H9 (cell line): Measurements from ENCODE around the gene TOP3B. TPM values are rescaled to one million over a fixed set of nuclear protein-coding genes. Genes with fewer than 3 reads are reported as not detected.

Experiments
- DNase-seq: peaks from one replicate; pipeline ENCODE4 v3.0.0-alpha.2; 2017
- H2AFZ ChIP-seq: one replicate; pipeline ENCODE4 v1.6.1; 2013; ENCODE audit warnings: mild to moderate bottlenecking, low read length, control low read depth, moderate library complexity
- H2AK5ac ChIP-seq: 2 replicates; pipeline ENCODE4 v1.6.1; 2013; ENCODE audit warnings: low read length, control low read depth, mixed read lengths; ENCODE audit not compliant: insufficient read length
- H2BK120ac ChIP-seq: one replicate; pipeline ENCODE4 v1.6.1; 2013; ENCODE audit warnings: low read depth, mild to moderate bottlenecking, low read length, control low read depth, inconsistent platforms; ENCODE audit not compliant: poor library complexity, severe bottlenecking
- H2BK12ac ChIP-seq: 2 replicates; pipeline ENCODE4 v1.6.1; 2013; ENCODE audit warnings: low read length, control low read depth, mixed read lengths, low read depth; ENCODE audit not compliant: insufficient read length
- H2BK15ac ChIP-seq: 2 replicates; pipeline ENCODE4 v1.6.1; 2013; ENCODE audit warnings: low read depth, low read length, control low read depth
- H2BK20ac ChIP-seq: one replicate; pipeline ENCODE4 v1.6.1; 2013; ENCODE audit warnings: low read depth, mild to moderate bottlenecking, low read length, control low read depth, inconsistent platforms; ENCODE audit not compliant: poor library complexity, severe bottlenecking
- H2BK5ac ChIP-seq: 2 replicates; pipeline ENCODE4 v1.6.1; 2013; ENCODE audit warnings: low read length, control low read depth, mixed read lengths; ENCODE audit not compliant: insufficient read length
- H3K14ac ChIP-seq: 2 replicates; pipeline ENCODE4 v1.6.1; 2013; ENCODE audit warnings: low read length, control low read depth; ENCODE audit not compliant: insufficient read depth
- H3K18ac ChIP-seq: 2 replicates; pipeline ENCODE4 v1.6.1; 2013; ENCODE audit warnings: low read depth, mild to moderate bottlenecking, mixed read lengths, low read length, control low read depth; ENCODE audit not compliant: insufficient read length
- H3K23ac ChIP-seq: 2 replicates; pipeline ENCODE4 v1.6.1; 2013; ENCODE audit warnings: low read length, control low read depth, mixed read lengths, low read depth; ENCODE audit not compliant: insufficient read length
- H3K23me2 ChIP-seq: 2 replicates; pipeline ENCODE4 v1.6.1; 2013; ENCODE audit warnings: low read depth, mild to moderate bottlenecking, mixed read lengths, low read length, control low read depth; ENCODE audit not compliant: insufficient read length, poor library complexity, severe bottlenecking
- H3K27ac ChIP-seq: 2 replicates; pipeline ENCODE4 v1.5.1; 2013; ENCODE audit warnings: low read length, control low read depth, mixed read lengths, low read depth; ENCODE audit not compliant: insufficient read length
- H3K27me3 ChIP-seq: 2 replicates; pipeline ENCODE4 v1.6.1; 2013; ENCODE audit warnings: low read length, control low read depth, inconsistent platforms; ENCODE audit not compliant: insufficient read depth
- H3K4ac ChIP-seq: 2 replicates; pipeline ENCODE4 v1.6.1; 2013; ENCODE audit warnings: low read depth, mild to moderate bottlenecking, control low read depth, inconsistent platforms, low read length, moderate library complexity
- H3K4me1 ChIP-seq: 2 replicates; pipeline ENCODE4 v1.6.1; 2013; ENCODE audit warnings: low read length, control low read depth, inconsistent platforms; ENCODE audit not compliant: insufficient read depth
- H3K4me2 ChIP-seq: 2 replicates; pipeline ENCODE4 v1.6.1; 2013; ENCODE audit warnings: low read length, control low read depth, mixed read lengths; ENCODE audit not compliant: insufficient read length, insufficient read depth
- H3K56ac ChIP-seq: 2 replicates; pipeline ENCODE4 v1.6.1; 2013; ENCODE audit warnings: low read depth, mild to moderate bottlenecking, mixed read lengths, low read length, control low read depth; ENCODE audit not compliant: insufficient read length
- H3K79me1 ChIP-seq: 2 replicates; pipeline ENCODE4 v1.6.1; 2013; ENCODE audit warnings: low read depth, mild to moderate bottlenecking, moderate library complexity, low read length, control low read depth, inconsistent platforms; ENCODE audit not compliant: insufficient read depth, poor library complexity, severe bottlenecking
- H3K79me2 ChIP-seq: 2 replicates; pipeline ENCODE4 v1.6.1; 2013; ENCODE audit warnings: low read length, control low read depth, inconsistent platforms; ENCODE audit not compliant: insufficient read depth
- H3K9ac ChIP-seq: 2 replicates; pipeline ENCODE4 v1.6.1; 2013; ENCODE audit warnings: low read length, control low read depth, mixed read lengths; ENCODE audit not compliant: insufficient read length; ENCODE audit errors: extremely low read depth
- H3K9me3 ChIP-seq: one replicate; pipeline ENCODE4 v1.6.1; 2013; ENCODE audit warnings: low read depth, low read length, inconsistent platforms; ENCODE audit not compliant: control insufficient read depth
- H3T11ph ChIP-seq: one replicate; pipeline ENCODE4 v1.6.1; 2013; ENCODE audit warnings: mild to moderate bottlenecking, low read length, control low read depth, inconsistent platforms
- H4K20me1 ChIP-seq: one replicate; pipeline ENCODE4 v1.6.1; 2013; ENCODE audit not compliant: control insufficient read depth, insufficient read length, insufficient read depth
- H4K5ac ChIP-seq: 2 replicates; pipeline ENCODE4 v1.6.1; 2013; ENCODE audit warnings: low read depth, mild to moderate bottlenecking, mixed read lengths, low read length, control low read depth; ENCODE audit not compliant: insufficient read length
- H4K8ac ChIP-seq: replicated peaks from 2 replicates; pipeline ENCODE4 v1.6.1; 2013; ENCODE audit warnings: low read length, control low read depth, mixed read lengths, low read depth; ENCODE audit not compliant: insufficient read length
- H4K91ac ChIP-seq: 2 replicates; pipeline ENCODE4 v1.6.1; 2013; ENCODE audit warnings: low read depth, mild to moderate bottlenecking, moderate library complexity, mixed read lengths, low read length, control low read depth; ENCODE audit not compliant: insufficient read length
- H3K27ac Mint-ChIP-seq, 3 experiments: 2 replicates in 2 of 3; 3 replicates in 1 of 3; pipeline ENCODE4 v1.8.0; 2020 to 2021; ENCODE audit warnings: mixed read lengths in 3 of 3, mild to moderate bottlenecking in 1 of 3, moderate library complexity in 1 of 3
- H3K27me3 Mint-ChIP-seq: 2 replicates; pipeline ENCODE4 v1.8.0; 2021; ENCODE audit warnings: low read depth, mild to moderate bottlenecking, moderate library complexity, mixed read lengths
- H3K36me3 Mint-ChIP-seq, 3 experiments: 2 replicates in 2 of 3; 3 replicates in 1 of 3; pipeline ENCODE4 v1.8.0; 2020 to 2021; ENCODE audit warnings: low read depth in 3 of 3, mixed read lengths in 3 of 3; ENCODE audit not compliant: insufficient read depth in 1 of 3
- H3K4me1 Mint-ChIP-seq, 2 experiments: 2 replicates each; pipeline ENCODE4 v1.8.0; 2020; ENCODE audit warnings: mixed read lengths in 2 of 2
- H3K4me3 Mint-ChIP-seq, 2 experiments: 2 replicates in 1 of 2; 3 replicates in 1 of 2; pipeline ENCODE4 v1.8.0; 2020 to 2021; ENCODE audit warnings: mild to moderate bottlenecking in 2 of 2, mixed read lengths in 2 of 2, moderate library complexity in 1 of 2
- H3K9me3 Mint-ChIP-seq, 2 experiments: 2 replicates in 1 of 2; 3 replicates in 1 of 2; pipeline ENCODE4 v1.8.0; 2020; ENCODE audit warnings: mild to moderate bottlenecking in 2 of 2, mixed read lengths in 2 of 2, moderate library complexity in 1 of 2
- WGBS: extraction: QIAGEN DNeasy Blood & Tissue Kit; methylation state at CpG from one replicate; pipeline ENCODE4 v1.1.7; 2013; ENCODE audit warnings: missing lambda C conversion rate, low lambda C conversion rate, mixed read lengths; ENCODE audit not compliant: insufficient read length; ENCODE audit errors: extremely low coverage; 5-methylcytosine and 5-hydroxymethylcytosine counted together
- total RNA-seq: library from RNA; stranded (reverse); gene quantifications from 2 replicates; pipeline ENCODE4 v1.2.1, GENCODE V29; 2021
- TF ChIP-seq, protein P1 (sequence below): fragments of 200-600 bp; sonication (generic); conservative IDR thresholded peaks from 3 replicates; pipeline ENCODE4 v1.8.0; 2021; ENCODE audit warnings: antibody characterized with exemption, mild to moderate bottlenecking

The TOP3B gene
- total RNA-seq, 1 experiment from 2014 or later: 55.2 TPM

DNA sequence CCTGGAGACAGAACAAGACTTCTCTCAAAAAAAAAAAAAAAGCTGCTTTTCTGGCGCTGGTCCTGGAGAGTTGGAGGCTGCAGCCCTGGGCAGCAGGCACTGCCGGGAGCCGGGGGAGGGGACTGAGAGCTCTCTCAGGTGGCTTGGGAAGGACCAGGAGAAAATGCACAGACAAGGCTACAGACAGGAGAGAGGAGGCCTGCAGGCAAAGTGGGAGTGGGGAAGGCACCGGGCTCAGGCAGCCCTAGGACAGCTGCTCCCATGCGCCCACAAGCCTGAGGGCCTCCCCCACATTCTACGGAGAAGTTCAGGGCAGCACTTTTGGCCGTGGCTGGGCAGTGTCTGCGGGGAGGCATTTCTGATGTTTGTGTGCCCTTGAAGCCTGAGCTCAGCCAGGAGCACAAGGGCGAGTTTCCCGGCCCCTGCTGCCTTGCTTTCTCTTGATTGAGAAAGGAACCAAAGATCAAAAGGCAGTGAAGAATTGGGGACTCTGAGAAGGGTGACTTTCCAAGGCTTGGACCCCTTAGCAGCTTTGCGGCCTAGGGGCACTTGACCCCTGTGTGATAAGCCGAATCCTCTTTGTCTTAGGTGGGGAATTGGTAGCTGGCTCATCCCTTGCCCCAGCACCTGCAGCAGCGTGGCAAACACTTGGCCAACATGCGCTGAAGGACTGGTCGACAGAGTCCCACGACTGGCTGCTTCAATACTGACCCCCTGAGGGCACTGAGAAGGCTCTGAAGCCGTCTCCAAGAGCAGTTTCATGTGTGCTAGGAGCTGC is 65.2 kb downstream of the TOP3B start:
- Histone ChIP-seq H2BK20ac (no peak overlapping the region), H2AK5ac (no peak overlapping the region), H3K56ac (no peak overlapping the region), H3K23me2 (no peaks in the 10 kb centered on the region), H2BK15ac (no peak overlapping the region), H2BK5ac (no peak overlapping the region), H2BK12ac (no peak overlapping the region), H3K18ac (no peak overlapping the region), H3K27me3 (no peaks in the 10 kb centered on the region), H3K4me2 (no peak overlapping the region), H3K23ac (no peak overlapping the region), H4K20me1 (no peaks in the 10 kb centered on the region), H4K8ac (no peak overlapping the region), H3K79me2 (no peaks in the 10 kb centered on the region), H3K9me3 (no peaks in the 10 kb centered on the region), H3K9ac (no peak overlapping the region), H3K4me1 (peaks cover 8% of the 10 kb centered on the region; the same call in 1 of the 2 replicates), H3K27ac (no peak overlapping the region), H2BK120ac (no peak overlapping the region), H3K4ac (no peak overlapping the region), H2AFZ (no peak overlapping the region), H3T11ph (no peak overlapping the region), H3K79me1 (no peaks in the 10 kb centered on the region), H3K14ac (no peak overlapping the region), H4K91ac (no peak overlapping the region), H4K5ac (no peak overlapping the region)
- TF ChIP-seq, protein P1, sequence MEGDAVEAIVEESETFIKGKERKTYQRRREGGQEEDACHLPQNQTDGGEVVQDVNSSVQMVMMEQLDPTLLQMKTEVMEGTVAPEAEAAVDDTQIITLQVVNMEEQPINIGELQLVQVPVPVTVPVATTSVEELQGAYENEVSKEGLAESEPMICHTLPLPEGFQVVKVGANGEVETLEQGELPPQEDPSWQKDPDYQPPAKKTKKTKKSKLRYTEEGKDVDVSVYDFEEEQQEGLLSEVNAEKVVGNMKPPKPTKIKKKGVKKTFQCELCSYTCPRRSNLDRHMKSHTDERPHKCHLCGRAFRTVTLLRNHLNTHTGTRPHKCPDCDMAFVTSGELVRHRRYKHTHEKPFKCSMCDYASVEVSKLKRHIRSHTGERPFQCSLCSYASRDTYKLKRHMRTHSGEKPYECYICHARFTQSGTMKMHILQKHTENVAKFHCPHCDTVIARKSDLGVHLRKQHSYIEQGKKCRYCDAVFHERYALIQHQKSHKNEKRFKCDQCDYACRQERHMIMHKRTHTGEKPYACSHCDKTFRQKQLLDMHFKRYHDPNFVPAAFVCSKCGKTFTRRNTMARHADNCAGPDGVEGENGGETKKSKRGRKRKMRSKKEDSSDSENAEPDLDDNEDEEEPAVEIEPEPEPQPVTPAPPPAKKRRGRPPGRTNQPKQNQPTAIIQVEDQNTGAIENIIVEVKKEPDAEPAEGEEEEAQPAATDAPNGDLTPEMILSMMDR: no peak
- Mint-ChIP-seq H3K27ac (peak overlapping the region; percentile 8 to 88 (median 81); a peak in 3 of 7 replicates), H3K36me3 (no peaks in the 10 kb centered on the region), H3K9me3 (no peaks in the 10 kb centered on the region), H3K4me1 (peaks cover 47 to 52% of the 10 kb centered on the region in 2 experiments), H3K27me3 (peaks cover 6% of the 10 kb centered on the region), H3K4me3 (no peak overlapping the region; a peak in 1 of 5 replicates)
- WGBS: no CpG with 5 or more reads among the region's 17 CpGs
- DNase-seq: no peak
